ENCODE measurements around the gene ROBO1. TPM values are rescaled to one million over a fixed set of nuclear protein-coding genes. Genes with fewer than 3 reads are reported as not detected.
"Not testable (repeated sequence)": the region's sequence is repeated elsewhere in the genome, so short reads cannot be mapped to it uniquely, and the experiment has no call there.

ROBO1 gene
- total and polyA plus RNA-seq, 4 donors: 1.0 to 30.3 (median 3.9) TPM

DNA sequence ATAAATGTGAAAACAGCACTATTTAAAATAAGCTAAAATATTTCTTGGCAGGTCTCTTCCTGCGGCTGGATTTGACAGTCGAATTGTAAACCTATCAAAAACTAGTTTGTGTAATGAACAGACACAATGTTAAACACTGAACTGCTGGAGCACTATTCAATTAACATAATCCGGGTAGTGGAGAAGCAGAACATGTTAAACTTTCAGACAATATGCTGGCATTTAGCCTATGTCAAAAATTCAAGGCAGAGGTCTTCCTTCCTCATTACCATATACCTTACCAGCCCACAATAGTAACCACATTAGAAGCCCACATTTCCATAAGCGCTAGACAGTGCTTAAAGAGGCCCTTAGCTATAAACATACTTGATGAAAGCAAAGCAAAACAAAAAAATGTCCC, 1042.9 kb downstream of the ROBO1 start:
- 76% methylated on average over 4 of the region's 4 CpGs for WGBS
- Histone ChIP-seq H3K9me3 (ENCODE audit: control insufficient read depth in 4 of 4, low read length in 3 of 4) (no peaks in the 10 kb centered on the region), H3K9ac (ENCODE audit: low read depth in 1 of 2, low read length in 2 of 2) (no peak overlapping the region), H3K36me3 (ENCODE audit: control insufficient read depth in 4 of 4, insufficient read depth in 3 of 4, low read depth in 1 of 4, low read length in 3 of 4) (no peaks in the 10 kb centered on the region), H3K27me3 (ENCODE audit: control insufficient read depth in 4 of 4, insufficient read depth in 4 of 4, low read length in 3 of 4) (no peaks in the 10 kb centered on the region), H3K27ac (ENCODE audit: low read depth in 1 of 2, low read length in 2 of 2) (no peak overlapping the region), H3K4me3 (ENCODE audit: low read depth in 1 of 3, low read length in 3 of 3) (no peak overlapping the region), H3K4me1 (ENCODE audit: control insufficient read depth in 4 of 4, insufficient read depth in 4 of 4, low read length in 3 of 4) (no peaks in the 10 kb centered on the region)
- TF ChIP-seq, protein P1, sequence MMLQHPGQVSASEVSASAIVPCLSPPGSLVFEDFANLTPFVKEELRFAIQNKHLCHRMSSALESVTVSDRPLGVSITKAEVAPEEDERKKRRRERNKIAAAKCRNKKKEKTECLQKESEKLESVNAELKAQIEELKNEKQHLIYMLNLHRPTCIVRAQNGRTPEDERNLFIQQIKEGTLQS (IDR thresholded peaks at IDR 0.05): no peak
- TF ChIP-seq TAF1 (conservative IDR thresholded peaks at IDR 0.05) (no peak), FOXA2 (IDR thresholded peaks at IDR 0.05) (no peak), SP1 (IDR thresholded peaks at IDR 0.05) (no peak), EGR1 (IDR thresholded peaks at IDR 0.05; ENCODE audit: low read depth in 2 of 2) (no peak), FOXA1 (IDR thresholded peaks at IDR 0.05) (no peak), JUND (IDR thresholded peaks at IDR 0.05) (no peak), HNF4G (IDR thresholded peaks at IDR 0.05) (no peak), RXRA (IDR thresholded peaks at IDR 0.05) (no peak), GABPA (IDR thresholded peaks at IDR 0.05 in 1 of 2, conservative IDR thresholded peaks at IDR 0.05 in 1 of 2) (no peak), HNF4A (conservative IDR thresholded peaks at IDR 0.05) (no peak)
- TF ChIP-seq, protein P2, sequence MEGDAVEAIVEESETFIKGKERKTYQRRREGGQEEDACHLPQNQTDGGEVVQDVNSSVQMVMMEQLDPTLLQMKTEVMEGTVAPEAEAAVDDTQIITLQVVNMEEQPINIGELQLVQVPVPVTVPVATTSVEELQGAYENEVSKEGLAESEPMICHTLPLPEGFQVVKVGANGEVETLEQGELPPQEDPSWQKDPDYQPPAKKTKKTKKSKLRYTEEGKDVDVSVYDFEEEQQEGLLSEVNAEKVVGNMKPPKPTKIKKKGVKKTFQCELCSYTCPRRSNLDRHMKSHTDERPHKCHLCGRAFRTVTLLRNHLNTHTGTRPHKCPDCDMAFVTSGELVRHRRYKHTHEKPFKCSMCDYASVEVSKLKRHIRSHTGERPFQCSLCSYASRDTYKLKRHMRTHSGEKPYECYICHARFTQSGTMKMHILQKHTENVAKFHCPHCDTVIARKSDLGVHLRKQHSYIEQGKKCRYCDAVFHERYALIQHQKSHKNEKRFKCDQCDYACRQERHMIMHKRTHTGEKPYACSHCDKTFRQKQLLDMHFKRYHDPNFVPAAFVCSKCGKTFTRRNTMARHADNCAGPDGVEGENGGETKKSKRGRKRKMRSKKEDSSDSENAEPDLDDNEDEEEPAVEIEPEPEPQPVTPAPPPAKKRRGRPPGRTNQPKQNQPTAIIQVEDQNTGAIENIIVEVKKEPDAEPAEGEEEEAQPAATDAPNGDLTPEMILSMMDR (IDR thresholded peaks at IDR 0.05; ENCODE audit: low read depth, low read length, missing input control): no peak
- TF ChIP-seq, protein P3, sequence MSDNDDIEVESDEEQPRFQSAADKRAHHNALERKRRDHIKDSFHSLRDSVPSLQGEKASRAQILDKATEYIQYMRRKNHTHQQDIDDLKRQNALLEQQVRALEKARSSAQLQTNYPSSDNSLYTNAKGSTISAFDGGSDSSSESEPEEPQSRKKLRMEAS (IDR thresholded peaks at IDR 0.05): no peak
- TF ChIP-seq, protein P4, sequence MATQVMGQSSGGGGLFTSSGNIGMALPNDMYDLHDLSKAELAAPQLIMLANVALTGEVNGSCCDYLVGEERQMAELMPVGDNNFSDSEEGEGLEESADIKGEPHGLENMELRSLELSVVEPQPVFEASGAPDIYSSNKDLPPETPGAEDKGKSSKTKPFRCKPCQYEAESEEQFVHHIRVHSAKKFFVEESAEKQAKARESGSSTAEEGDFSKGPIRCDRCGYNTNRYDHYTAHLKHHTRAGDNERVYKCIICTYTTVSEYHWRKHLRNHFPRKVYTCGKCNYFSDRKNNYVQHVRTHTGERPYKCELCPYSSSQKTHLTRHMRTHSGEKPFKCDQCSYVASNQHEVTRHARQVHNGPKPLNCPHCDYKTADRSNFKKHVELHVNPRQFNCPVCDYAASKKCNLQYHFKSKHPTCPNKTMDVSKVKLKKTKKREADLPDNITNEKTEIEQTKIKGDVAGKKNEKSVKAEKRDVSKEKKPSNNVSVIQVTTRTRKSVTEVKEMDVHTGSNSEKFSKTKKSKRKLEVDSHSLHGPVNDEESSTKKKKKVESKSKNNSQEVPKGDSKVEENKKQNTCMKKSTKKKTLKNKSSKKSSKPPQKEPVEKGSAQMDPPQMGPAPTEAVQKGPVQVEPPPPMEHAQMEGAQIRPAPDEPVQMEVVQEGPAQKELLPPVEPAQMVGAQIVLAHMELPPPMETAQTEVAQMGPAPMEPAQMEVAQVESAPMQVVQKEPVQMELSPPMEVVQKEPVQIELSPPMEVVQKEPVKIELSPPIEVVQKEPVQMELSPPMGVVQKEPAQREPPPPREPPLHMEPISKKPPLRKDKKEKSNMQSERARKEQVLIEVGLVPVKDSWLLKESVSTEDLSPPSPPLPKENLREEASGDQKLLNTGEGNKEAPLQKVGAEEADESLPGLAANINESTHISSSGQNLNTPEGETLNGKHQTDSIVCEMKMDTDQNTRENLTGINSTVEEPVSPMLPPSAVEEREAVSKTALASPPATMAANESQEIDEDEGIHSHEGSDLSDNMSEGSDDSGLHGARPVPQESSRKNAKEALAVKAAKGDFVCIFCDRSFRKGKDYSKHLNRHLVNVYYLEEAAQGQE (IDR thresholded peaks at IDR 0.05): no peak
- no peak for DNase-seq (ENCODE audit: low spot score)

- WGBS: 87% methylated on average over 5 of the region's 5 CpGs
- H3K4me1 ChIP-seq (ENCODE audit: control insufficient read depth in 4 of 4, insufficient read depth in 4 of 4, low read length in 3 of 4); DNase-seq (ENCODE audit: low spot score): not testable (repeated sequence)
Measured at GRCh38 chr3:78724364-78724763, 1043.4 kb downstream of the ROBO1 start.

More at GRCh38 chr3:78724364-78724763, 1043.4 kb downstream of the ROBO1 start:
- not testable (repeated sequence) for H3K27ac ChIP-seq (ENCODE audit: low read depth in 1 of 2, low read length in 2 of 2); H3K27me3 ChIP-seq (ENCODE audit: control insufficient read depth in 4 of 4, insufficient read depth in 4 of 4, low read length in 3 of 4); H3K4me3 ChIP-seq (ENCODE audit: low read depth in 1 of 3, low read length in 3 of 3); H3K9ac ChIP-seq (ENCODE audit: low read depth in 1 of 2, low read length in 2 of 2); H3K9me3 ChIP-seq (ENCODE audit: control insufficient read depth in 4 of 4, low read length in 3 of 4); H3K36me3 ChIP-seq (ENCODE audit: control insufficient read depth in 4 of 4, insufficient read depth in 3 of 4, low read depth in 1 of 4, low read length in 3 of 4)
